Activated T-helper 1 cell treated with anti-CD3 and anti-CD28 coated beads, Interleukin-12 subunit alpha, Interleukin-12 subunit beta, Interleukin-2, Interleukin-4 antibody, amounts not matched to agents 30 ng/mL and 10 ng/mL and 1 ng/mL, durations not matched to agents 14 hours and 24 hours and 36 hours (primary cell): ENCODE measurements around the gene FBXW9. TPM values are rescaled to one million over a fixed set of nuclear protein-coding genes. Genes with fewer than 3 reads are reported as not detected.

Source experiments
- total RNA-seq: library from RNA; stranded (reverse); gene quantifications from 2 replicates; pipeline ENCODE4 v1.2.3, GENCODE V29; 2022

Gene FBXW9
- total RNA-seq, 1 donor from 2014 or later = 11.8 TPM

Other genes with a start within 250 kb of the FBXW9 start
- gene ZNF709, start 211.8 kb downstream of the FBXW9 start, total RNA-seq = 0.26 TPM in 1 of 2 replicates, not detected in the other
- gene ZNF564, start 145.1 kb downstream of the FBXW9 start, total RNA-seq = 7.4 and 8.3 TPM in 2 replicates
- 9.2 and 9.4 TPM in 2 replicates for gene ZNF490, start 85.8 kb downstream of the FBXW9 start, total RNA-seq
- 23.5 and 29.0 TPM in 2 replicates for gene ZNF791, start 85.7 kb downstream of the FBXW9 start, total RNA-seq
- gene MAN2B1, start 29.9 kb downstream of the FBXW9 start, total RNA-seq = 132 and 143 TPM in 2 replicates
- gene WDR83, start 29.8 kb downstream of the FBXW9 start, total RNA-seq = 25.6 and 27.1 TPM in 2 replicates
- 144 and 147 TPM in 2 replicates for gene DHPS, start 14.8 kb downstream of the FBXW9 start, total RNA-seq
- gene GNG14, start 8.6 kb downstream of the FBXW9 start, total RNA-seq = 0.73 TPM in 1 of 2 replicates, not detected in the other
- 152 and 153 TPM in 2 replicates for gene TNPO2, start 27.3 kb upstream of the FBXW9 start, total RNA-seq
- gene TRIR, start 38.1 kb upstream of the FBXW9 start, total RNA-seq = 231 and 239 TPM in 2 replicates
- 68.0 and 70.9 TPM in 2 replicates for gene GET3, start 40.9 kb upstream of the FBXW9 start, total RNA-seq
- gene BEST2, start 55.2 kb upstream of the FBXW9 start, total RNA-seq = 0.12 TPM in 1 of 2 replicates, not detected in the other
- 13.3 and 15.7 TPM in 2 replicates for gene HOOK2, start 78.9 kb upstream of the FBXW9 start, total RNA-seq
- gene JUNB, start 94.9 kb upstream of the FBXW9 start, total RNA-seq = 311 and 312 TPM in 2 replicates
- 277 and 280 TPM in 2 replicates for gene PRDX2, start 105.2 kb upstream of the FBXW9 start, total RNA-seq
- gene THSD8, start 105.4 kb upstream of the FBXW9 start, total RNA-seq = 28.0 and 28.1 TPM in 2 replicates
- gene RNASEH2A, start 110.0 kb upstream of the FBXW9 start, total RNA-seq = 36.1 and 37.5 TPM in 2 replicates
- not detected in 2 replicates for gene RTBDN, start 137.9 kb upstream of the FBXW9 start, total RNA-seq
- gene MAST1, start 141.9 kb upstream of the FBXW9 start, total RNA-seq = 1.4 and 1.7 TPM in 2 replicates
- gene DNASE2, start 184.8 kb upstream of the FBXW9 start, total RNA-seq = 22.9 and 23.7 TPM in 2 replicates
- gene KLF1, start 190.6 kb upstream of the FBXW9 start, total RNA-seq = 0.80 and 1.3 TPM in 2 replicates
- 65.9 and 68.8 TPM in 2 replicates for gene GCDH, start 194.5 kb upstream of the FBXW9 start, total RNA-seq
- 1.9 and 4.1 TPM in 2 replicates for gene SYCE2, start 222.7 kb upstream of the FBXW9 start, total RNA-seq
- gene FARSA, start 237.1 kb upstream of the FBXW9 start, total RNA-seq = 217 and 220 TPM in 2 replicates
- gene CALR, start 242.0 kb upstream of the FBXW9 start, total RNA-seq = 913 and 933 TPM in 2 replicates
- 197 and 202 TPM in 2 replicates for gene RAD23A, start 249.2 kb upstream of the FBXW9 start, total RNA-seq